Keratinocyte (primary cell): ENCODE results near the gene SCD5. TPM values are rescaled to one million over a fixed set of nuclear protein-coding genes. Genes with fewer than 3 reads are reported as not detected.

Experiments used
- DNase-seq: peaks from one replicate; pipeline ENCODE4 v3.0.0-alpha.2; 2011; ENCODE audit warnings: low read depth, missing footprints, low spot score
- FAIRE-seq: peaks from 2 replicates; lab custom pipeline; 2011; peaks lifted over from hg19 to GRCh38; lab: Jason Lieb, UNC
- H2AFZ ChIP-seq: 2 replicates; pipeline ENCODE4 v1.6.0; 2012; ENCODE audit warnings: low read length, control low read depth, inconsistent platforms; ENCODE audit not compliant: control insufficient read depth
- H3K27ac ChIP-seq: 2 replicates; pipeline ENCODE4 v1.5.1; 2011; ENCODE audit warnings: low read length; ENCODE audit not compliant: control insufficient read depth, insufficient read depth
- H3K27me3 ChIP-seq: 3 replicates; pipeline ENCODE4 v1.6.0; 2011; ENCODE audit warnings: low read length; ENCODE audit not compliant: control insufficient read depth, insufficient read depth; ENCODE audit errors: extremely low read depth
- H3K36me3 ChIP-seq, 2 experiments: 2 replicates in 1 of 2; 3 replicates in 1 of 2; pipeline ENCODE4 v1.5.1; 2011; ENCODE audit warnings: low read length in 2 of 2, mild to moderate bottlenecking in 1 of 2; ENCODE audit not compliant: control insufficient read depth in 2 of 2, insufficient read depth in 2 of 2; ENCODE audit errors: extremely low read depth in 1 of 2
- H3K4me1 ChIP-seq: 3 replicates; pipeline ENCODE4 v1.5.1; 2011; ENCODE audit warnings: low read length; ENCODE audit not compliant: control insufficient read depth, insufficient read depth; ENCODE audit errors: extremely low read depth
- H3K4me2 ChIP-seq: 3 replicates; pipeline ENCODE4 v1.6.0; 2011; ENCODE audit warnings: low read depth, low read length; ENCODE audit not compliant: control insufficient read depth, insufficient read depth; ENCODE audit errors: extremely low read depth
- H3K4me3 ChIP-seq, 3 experiments: fragments of 200-600 bp in 1 of 3; sonication (generic) in 1 of 3; 2 replicates in 2 of 3; 3 replicates in 1 of 3; pipeline ENCODE4 v1.5.1; 2011 to 2016; ENCODE audit warnings: low read length in 3 of 3, mild to moderate bottlenecking in 3 of 3, control low read depth in 2 of 3, inconsistent platforms in 1 of 3, low read depth in 1 of 3, mixed read lengths in 1 of 3, mixed run types in 1 of 3, moderate library complexity in 1 of 3; ENCODE audit not compliant: control insufficient read depth in 2 of 3, insufficient read depth in 2 of 3; ENCODE audit errors: extremely low read depth in 1 of 3
- H3K79me2 ChIP-seq: 2 replicates; pipeline ENCODE4 v1.6.0; 2012; ENCODE audit warnings: low read length; ENCODE audit not compliant: control insufficient read depth, insufficient read depth
- H3K9ac ChIP-seq: 3 replicates; pipeline ENCODE4 v1.6.0; 2011; ENCODE audit warnings: low read length; ENCODE audit not compliant: control insufficient read depth, insufficient read depth; ENCODE audit errors: extremely low read depth
- H3K9me1 ChIP-seq: 3 replicates; pipeline ENCODE4 v1.6.0; 2011; ENCODE audit warnings: low read length; ENCODE audit not compliant: control insufficient read depth, insufficient read depth; ENCODE audit errors: extremely low read depth
- H3K9me3 ChIP-seq: 2 replicates; pipeline ENCODE4 v1.5.1; 2012; ENCODE audit warnings: low read depth, low read length; ENCODE audit not compliant: control insufficient read depth
- H4K20me1 ChIP-seq: 3 replicates; pipeline ENCODE4 v1.6.0; 2011; ENCODE audit warnings: low read length; ENCODE audit not compliant: control insufficient read depth, insufficient read depth; ENCODE audit errors: extremely low read depth
- EZH2 ChIP-seq: IDR thresholded peaks from one replicate; pipeline ENCODE4 v1.6.1; 2012; ENCODE audit warnings: inconsistent platforms, mild to moderate bottlenecking, low read length, moderate library complexity
- dilution Hi-C: fragments of 300-500 bp; cut with MboI; formaldehyde crosslinking; loops from one replicate; pipeline ENCODE4 v1.7.0; 2020; ENCODE audit warnings: low sequenced_read_pairs; ENCODE audit not compliant: extremely low pct_ligation_motif_present
- polyA plus RNA-seq, 5 experiments: library from polyadenylated mRNA; depleted of rRNA in 3 of 5; stranded (reverse) in 3 of 5; stranded (forward) in 1 of 5; unstranded in 1 of 5; fragments of >200 nt; gene quantifications; 1 replicate in 1 of 5; 2 replicates in 3 of 5; 3 replicates in 1 of 5; pipeline versions ENCODE4 v1.2.1 to v1.2.3, GENCODE V29; 2011 to 2012; ENCODE audit warnings: missing spikeins in 2 of 5, low read depth in 1 of 5, low replicate concordance in 1 of 5
- TF ChIP-seq, protein P1 (sequence below), 3 experiments: IDR thresholded peaks in 1 of 3; conservative IDR thresholded peaks in 1 of 3; optimal IDR thresholded peaks in 1 of 3; 2 replicates in 2 of 3; 3 replicates in 1 of 3; pipeline versions ENCODE3 to v1.5.1; 2011; ENCODE audit warnings: low read length in 3 of 3, mild to moderate bottlenecking in 3 of 3, moderate library complexity in 2 of 3, control low read depth in 1 of 3, inconsistent platforms in 1 of 3; ENCODE audit not compliant: insufficient read depth in 2 of 3; ENCODE audit errors: extremely low read depth in 1 of 3

SCD5 gene
- polyA plus RNA-seq, 1 donor (not counting 4 experiments of a cell fraction or from before 2014, with no cell fraction given), result 39.4 TPM

DNA sequence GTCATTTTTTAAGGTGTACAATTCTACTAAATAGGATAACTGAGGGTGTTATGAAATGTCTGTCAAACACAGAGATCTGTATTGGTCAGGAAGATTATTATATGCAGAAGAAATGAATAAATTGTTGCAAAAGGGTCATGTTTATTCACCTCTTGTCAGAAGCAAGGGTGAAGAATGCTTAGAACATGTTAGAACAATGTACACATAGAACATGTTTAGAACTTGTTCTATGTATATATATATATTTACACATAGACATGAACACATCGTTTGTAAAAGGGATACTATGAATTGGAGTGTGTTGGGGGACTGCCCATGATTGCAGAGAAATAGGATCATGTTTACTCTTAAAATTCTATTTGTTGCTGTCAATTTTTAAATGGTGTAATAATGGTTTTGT lies 208.8 kb downstream of the SCD5 start:
- Histone ChIP-seq H3K27me3 (no peaks in the 10 kb centered on the region), H4K20me1 (no peaks in the 10 kb centered on the region), H3K27ac (no peak overlapping the region), H3K4me2 (no peak overlapping the region), H3K4me3 (no peak overlapping the region), H3K36me3 (no peaks in the 10 kb centered on the region), H3K9me3 (no peaks in the 10 kb centered on the region), H3K4me1 (no peaks in the 10 kb centered on the region), H3K9ac (no peak overlapping the region), H3K79me2 (no peaks in the 10 kb centered on the region), H3K9me1 (no peaks in the 10 kb centered on the region), H2AFZ (no peak overlapping the region)
- dilution Hi-C loops, result no loop called here
- DNase-seq, result no peak
- FAIRE-seq, result no peak
- no peak for TF ChIP-seq EZH2
- TF ChIP-seq, protein P1, sequence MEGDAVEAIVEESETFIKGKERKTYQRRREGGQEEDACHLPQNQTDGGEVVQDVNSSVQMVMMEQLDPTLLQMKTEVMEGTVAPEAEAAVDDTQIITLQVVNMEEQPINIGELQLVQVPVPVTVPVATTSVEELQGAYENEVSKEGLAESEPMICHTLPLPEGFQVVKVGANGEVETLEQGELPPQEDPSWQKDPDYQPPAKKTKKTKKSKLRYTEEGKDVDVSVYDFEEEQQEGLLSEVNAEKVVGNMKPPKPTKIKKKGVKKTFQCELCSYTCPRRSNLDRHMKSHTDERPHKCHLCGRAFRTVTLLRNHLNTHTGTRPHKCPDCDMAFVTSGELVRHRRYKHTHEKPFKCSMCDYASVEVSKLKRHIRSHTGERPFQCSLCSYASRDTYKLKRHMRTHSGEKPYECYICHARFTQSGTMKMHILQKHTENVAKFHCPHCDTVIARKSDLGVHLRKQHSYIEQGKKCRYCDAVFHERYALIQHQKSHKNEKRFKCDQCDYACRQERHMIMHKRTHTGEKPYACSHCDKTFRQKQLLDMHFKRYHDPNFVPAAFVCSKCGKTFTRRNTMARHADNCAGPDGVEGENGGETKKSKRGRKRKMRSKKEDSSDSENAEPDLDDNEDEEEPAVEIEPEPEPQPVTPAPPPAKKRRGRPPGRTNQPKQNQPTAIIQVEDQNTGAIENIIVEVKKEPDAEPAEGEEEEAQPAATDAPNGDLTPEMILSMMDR (optimal IDR thresholded peaks at IDR 0.05 in 1 of 3, IDR thresholded peaks at IDR 0.05 in 1 of 3, conservative IDR thresholded peaks at IDR 0.05 in 1 of 3; ENCODE audit: extremely low read depth in 1 of 3, insufficient read depth in 2 of 3, low read length in 3 of 3), result no peak

DNA sequence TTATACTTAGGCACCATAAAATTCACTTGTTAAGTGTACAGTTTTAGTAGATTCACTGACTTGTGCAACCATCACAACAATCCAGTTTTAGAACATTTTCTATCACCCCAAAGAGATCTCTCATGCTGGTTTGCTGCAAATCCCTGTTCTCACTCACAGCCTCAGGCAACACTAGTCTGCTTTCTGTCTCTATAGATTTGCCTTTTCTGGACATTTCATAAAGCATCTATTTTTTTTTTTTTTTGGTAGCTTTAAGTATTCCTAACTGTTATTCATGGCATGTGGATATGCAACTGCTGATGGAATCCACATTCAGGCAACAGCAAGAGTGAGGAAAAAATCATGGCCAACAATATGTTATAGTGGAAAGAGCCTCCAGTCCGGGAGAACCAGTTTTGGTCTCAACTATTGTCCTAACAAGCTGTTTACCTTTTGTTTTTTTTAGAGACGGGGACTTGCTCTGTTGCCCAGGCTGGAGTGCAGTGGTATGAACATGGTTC lies 209.8 kb downstream of the SCD5 start:
- dilution Hi-C loops, result no loop called here
- no peaks in the 10 kb centered on the region for H3K27me3 ChIP-seq
- no peak overlapping the region for H2AFZ ChIP-seq
- no peak overlapping the region for H3K4me3 ChIP-seq
- no peaks in the 10 kb centered on the region for H3K4me1 ChIP-seq
- H3K4me2 ChIP-seq, result no peak overlapping the region
- no peak overlapping the region for H3K9ac ChIP-seq
- H3K79me2 ChIP-seq, result no peaks in the 10 kb centered on the region
- H3K36me3 ChIP-seq, result no peaks in the 10 kb centered on the region
- DNase-seq, result no peak
- no peaks in the 10 kb centered on the region for H3K9me3 ChIP-seq
- H3K27ac ChIP-seq, result no peak overlapping the region
- no peaks in the 10 kb centered on the region for H4K20me1 ChIP-seq
- FAIRE-seq, result no peak
- no peaks in the 10 kb centered on the region for H3K9me1 ChIP-seq
- TF ChIP-seq EZH2, result no peak
- TF ChIP-seq, protein P1 (optimal IDR thresholded peaks at IDR 0.05 in 1 of 3, IDR thresholded peaks at IDR 0.05 in 1 of 3, conservative IDR thresholded peaks at IDR 0.05 in 1 of 3; ENCODE audit: extremely low read depth in 1 of 3, insufficient read depth in 2 of 3, low read length in 3 of 3), result no peak
